Cardiac muscle cell (in vitro differentiated cells and primary cell): ENCODE measurements around the gene CASR. TPM values are rescaled to one million over a fixed set of nuclear protein-coding genes. Genes with fewer than 3 reads are reported as not detected.

Experiments
- DNase-seq, 2 donors: peaks; one replicate each; pipeline versions ENCODE4 v3.0.0 to v3.0.0-alpha.2; 2010 to 2017; ENCODE audit warnings: low read depth in 1 of 2, low spot score in 1 of 2
- H3K27ac ChIP-seq: fragments of 200-600 bp; sonication (generic); 2 replicates; pipeline ENCODE4 v1.5.1; 2016
- H3K27me3 ChIP-seq: fragments of 200-600 bp; sonication (generic); 2 replicates; pipeline ENCODE4 v1.6.0; 2016; ENCODE audit warnings: control low read depth
- H3K36me3 ChIP-seq: fragments of 200-600 bp; sonication (generic); 2 replicates; pipeline ENCODE4 v1.5.1; 2016; ENCODE audit warnings: control low read depth
- H3K4me1 ChIP-seq: fragments of 200-600 bp; sonication (generic); 2 replicates; pipeline ENCODE4 v1.8.1; 2017; ENCODE audit warnings: low read depth, mild to moderate bottlenecking, mixed run types
- H3K4me3 ChIP-seq: fragments of 200-600 bp; sonication (generic); 2 replicates; pipeline ENCODE4 v1.5.1; 2016; ENCODE audit warnings: mild to moderate bottlenecking
- H3K9me3 ChIP-seq: fragments of 200-600 bp; sonication (generic); 2 replicates; pipeline ENCODE4 v1.5.1; 2017; ENCODE audit warnings: low read depth, mild to moderate bottlenecking, control low read depth
- CTCF ChIP-seq: IDR thresholded peaks from 2 replicates; pipeline ENCODE4 v1.5.1; 2012; ENCODE audit warnings: low read depth, mild to moderate bottlenecking, low read length
- polyA plus RNA-seq: library from polyadenylated mRNA; unstranded; fragments of >200 nt; fragmentation: Nextera tagmentation; extraction: Ambion mirVana; gene quantifications from 2 replicates; pipeline ENCODE4 v1.2.1, GENCODE V29; 2016
- total RNA-seq: library from RNA; depleted of rRNA; stranded (reverse); fragments of >200 nt; gene quantifications from 2 replicates; pipeline ENCODE4 v1.2.3, GENCODE V29; 2016

CASR gene
- total and polyA plus RNA-seq, 2 experiments from 2014 or later, result 0.06 TPM; not detected in 1

DNA sequence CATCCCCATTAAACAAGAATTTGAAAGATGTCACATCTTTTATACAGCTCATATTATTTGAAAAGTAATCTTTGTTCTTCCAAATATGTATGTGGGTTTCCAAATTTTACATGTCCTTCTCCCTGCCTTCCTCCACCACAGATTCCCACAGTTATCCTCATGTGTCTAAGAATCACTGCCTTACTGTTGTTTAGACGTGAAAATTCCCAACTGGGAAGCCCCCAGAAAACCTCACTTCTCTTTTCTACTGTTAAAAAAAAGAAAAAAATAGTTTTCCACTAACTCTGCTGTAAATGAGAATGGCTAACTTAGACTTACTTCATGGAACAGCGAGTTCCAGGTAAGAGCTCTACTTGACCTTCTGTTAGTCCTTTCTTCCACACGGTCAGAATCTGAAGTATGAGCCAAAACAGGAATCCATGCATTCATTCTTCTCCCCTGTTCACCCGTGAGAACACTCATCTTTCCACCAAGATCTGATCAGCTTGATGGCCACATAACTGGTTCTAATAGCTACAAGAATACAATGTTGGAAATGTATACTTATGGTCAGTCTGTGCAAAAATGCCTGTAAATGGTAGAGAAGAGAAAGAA, 123.7 kb downstream of the CASR start:
- Histone ChIP-seq H3K4me1 (peaks cover 9% of the 10 kb centered on the region), H3K4me3 (no peak overlapping the region), H3K27me3 (no peaks in the 10 kb centered on the region), H3K27ac (no peak overlapping the region), H3K36me3 (no peaks in the 10 kb centered on the region), H3K9me3 (no peaks in the 10 kb centered on the region)
- TF ChIP-seq CTCF, result no peak
- no peak for DNase-seq

- no peaks in the 10 kb centered on the region for H3K36me3 ChIP-seq
- no peak overlapping the region for H3K4me3 ChIP-seq
- H3K4me1 ChIP-seq, result peaks cover 9% of the 10 kb centered on the region
- no peak for TF ChIP-seq CTCF
- no peaks in the 10 kb centered on the region for H3K9me3 ChIP-seq
- no peak for DNase-seq
- no peak overlapping the region for H3K27ac ChIP-seq
- H3K27me3 ChIP-seq, result no peaks in the 10 kb centered on the region
Observed at GRCh38 chr3:122307976-122308375, 124.5 kb downstream of the CASR start.

- Histone ChIP-seq H3K27me3 (no peaks in the 10 kb centered on the region), H3K4me1 (peaks cover 9% of the 10 kb centered on the region), H3K27ac (no peak overlapping the region), H3K36me3 (no peaks in the 10 kb centered on the region), H3K4me3 (no peak overlapping the region), H3K9me3 (no peaks in the 10 kb centered on the region)
- TF ChIP-seq CTCF, result no peak
- no peak for DNase-seq
Observed at GRCh38 chr3:122310361-122310760, 126.9 kb downstream of the CASR start.

- DNase-seq, result peak in 1 of 2 donors; percentile 17
- H3K4me1 ChIP-seq, result no peaks in the 10 kb centered on the region
- no peaks in the 10 kb centered on the region for H3K9me3 ChIP-seq
- no peak overlapping the region for H3K4me3 ChIP-seq
- no peak for TF ChIP-seq CTCF
- no peaks in the 10 kb centered on the region for H3K36me3 ChIP-seq
- H3K27ac ChIP-seq, result no peak overlapping the region
- H3K27me3 ChIP-seq, result no peaks in the 10 kb centered on the region
Observed at GRCh38 chr3:122312826-122313225, 129.4 kb downstream of the CASR start.

GRCh38 chr3:122313281-122313680, 129.8 kb downstream of the CASR start:
- Histone ChIP-seq H3K27me3 (no peaks in the 10 kb centered on the region), H3K36me3 (no peaks in the 10 kb centered on the region), H3K4me3 (no peak overlapping the region), H3K4me1 (no peaks in the 10 kb centered on the region), H3K9me3 (no peaks in the 10 kb centered on the region), H3K27ac (no peak overlapping the region)
- no peak for TF ChIP-seq CTCF
- DNase-seq, result peak in 1 of 2 donors; percentile 35
